ENCODE measurements around the gene BPHL. TPM values are rescaled to one million over a fixed set of nuclear protein-coding genes. Genes with fewer than 3 reads are reported as not detected.
"Not testable (repeated sequence)": the region's sequence is repeated elsewhere in the genome, so short reads cannot be mapped to it uniquely, and the experiment has no call there.

BPHL gene
- polyA plus RNA-seq, 1 donor from 2014 or later = 74.9 TPM

DNA sequence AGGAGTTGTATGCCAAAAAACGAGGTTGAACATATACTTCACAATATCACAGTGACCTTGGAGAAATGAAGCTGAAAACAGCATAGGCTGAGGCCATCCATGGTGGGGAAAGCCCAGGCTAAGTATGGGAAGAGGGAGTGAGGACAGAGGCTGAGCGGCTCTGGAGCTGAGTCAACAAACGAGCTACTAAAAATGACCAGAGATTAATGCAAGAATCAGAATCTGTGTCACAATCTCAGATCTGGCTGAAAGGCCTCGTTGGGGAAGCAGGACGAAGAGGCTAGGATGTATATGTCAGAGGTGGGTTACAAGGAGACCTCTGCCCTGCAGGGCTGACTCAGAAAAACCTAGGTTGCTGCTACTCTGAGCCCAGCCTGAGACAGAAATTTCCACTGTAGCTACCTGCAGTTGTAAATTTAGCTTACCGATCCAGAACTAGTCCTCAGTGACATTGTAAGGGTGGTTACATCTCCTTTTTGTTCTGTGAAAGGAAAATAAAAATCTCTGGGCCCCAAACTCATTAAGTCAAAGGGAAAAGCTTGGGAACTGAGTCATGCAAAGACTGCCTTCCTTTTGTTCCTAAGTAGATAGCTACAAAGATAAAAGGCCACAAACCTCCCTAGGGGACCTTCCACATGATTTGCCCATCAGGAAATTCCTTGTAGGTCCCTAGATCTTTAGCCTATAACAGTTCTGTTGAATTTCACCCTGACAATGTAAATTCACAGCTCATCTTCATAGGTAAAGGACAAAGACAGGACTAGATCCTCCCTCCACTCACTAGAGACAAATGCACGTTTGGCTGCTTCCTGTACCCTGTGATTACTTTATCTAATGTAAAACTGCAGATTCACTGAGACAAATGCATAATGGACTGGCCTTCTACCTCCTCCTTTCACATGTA lies 47.4 kb downstream of the BPHL start:
- TF ChIP-seq, protein P1, sequence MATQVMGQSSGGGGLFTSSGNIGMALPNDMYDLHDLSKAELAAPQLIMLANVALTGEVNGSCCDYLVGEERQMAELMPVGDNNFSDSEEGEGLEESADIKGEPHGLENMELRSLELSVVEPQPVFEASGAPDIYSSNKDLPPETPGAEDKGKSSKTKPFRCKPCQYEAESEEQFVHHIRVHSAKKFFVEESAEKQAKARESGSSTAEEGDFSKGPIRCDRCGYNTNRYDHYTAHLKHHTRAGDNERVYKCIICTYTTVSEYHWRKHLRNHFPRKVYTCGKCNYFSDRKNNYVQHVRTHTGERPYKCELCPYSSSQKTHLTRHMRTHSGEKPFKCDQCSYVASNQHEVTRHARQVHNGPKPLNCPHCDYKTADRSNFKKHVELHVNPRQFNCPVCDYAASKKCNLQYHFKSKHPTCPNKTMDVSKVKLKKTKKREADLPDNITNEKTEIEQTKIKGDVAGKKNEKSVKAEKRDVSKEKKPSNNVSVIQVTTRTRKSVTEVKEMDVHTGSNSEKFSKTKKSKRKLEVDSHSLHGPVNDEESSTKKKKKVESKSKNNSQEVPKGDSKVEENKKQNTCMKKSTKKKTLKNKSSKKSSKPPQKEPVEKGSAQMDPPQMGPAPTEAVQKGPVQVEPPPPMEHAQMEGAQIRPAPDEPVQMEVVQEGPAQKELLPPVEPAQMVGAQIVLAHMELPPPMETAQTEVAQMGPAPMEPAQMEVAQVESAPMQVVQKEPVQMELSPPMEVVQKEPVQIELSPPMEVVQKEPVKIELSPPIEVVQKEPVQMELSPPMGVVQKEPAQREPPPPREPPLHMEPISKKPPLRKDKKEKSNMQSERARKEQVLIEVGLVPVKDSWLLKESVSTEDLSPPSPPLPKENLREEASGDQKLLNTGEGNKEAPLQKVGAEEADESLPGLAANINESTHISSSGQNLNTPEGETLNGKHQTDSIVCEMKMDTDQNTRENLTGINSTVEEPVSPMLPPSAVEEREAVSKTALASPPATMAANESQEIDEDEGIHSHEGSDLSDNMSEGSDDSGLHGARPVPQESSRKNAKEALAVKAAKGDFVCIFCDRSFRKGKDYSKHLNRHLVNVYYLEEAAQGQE (IDR thresholded peaks at IDR 0.05; ENCODE audit: borderline replicate concordance) = no peak
- TF ChIP-seq EZH2 (IDR thresholded peaks at IDR 0.05; ENCODE audit: borderline replicate concordance, insufficient read depth, low read length, poor library complexity, severe bottlenecking) = no peak
- TF ChIP-seq RAD21 (conservative IDR thresholded peaks at IDR 0.05) = no peak
- Histone ChIP-seq H3F3A (ENCODE audit: insufficient read depth, low read length, poor library complexity, severe bottlenecking) (no peaks in the 10 kb centered on the region), H3K36me3 (ENCODE audit: insufficient read depth, low read length) (no peaks in the 10 kb centered on the region), H3K27me3 (ENCODE audit: insufficient read depth, low read depth, low read length) (no peaks in the 10 kb centered on the region), H3K9me2 (ENCODE audit: insufficient read depth, low read length) (no peaks in the 10 kb centered on the region), H4K20me1 (ENCODE audit: insufficient read depth) (no peaks in the 10 kb centered on the region), H3K9me3 (ENCODE audit: low read length) (no peaks in the 10 kb centered on the region), H3K27ac (ENCODE audit: low read length) (no peak overlapping the region), H3K4me3 (ENCODE audit: low read length) (no peak overlapping the region), H2AFZ (ENCODE audit: low read depth, low read length) (no peak overlapping the region), H3K9ac (ENCODE audit: low read length) (no peak overlapping the region), H3K79me2 (replicated peaks; ENCODE audit: insufficient read depth, low read length) (peaks cover 11% of the 10 kb centered on the region), H3K4me2 (ENCODE audit: low read length) (no peak overlapping the region)

DNA sequence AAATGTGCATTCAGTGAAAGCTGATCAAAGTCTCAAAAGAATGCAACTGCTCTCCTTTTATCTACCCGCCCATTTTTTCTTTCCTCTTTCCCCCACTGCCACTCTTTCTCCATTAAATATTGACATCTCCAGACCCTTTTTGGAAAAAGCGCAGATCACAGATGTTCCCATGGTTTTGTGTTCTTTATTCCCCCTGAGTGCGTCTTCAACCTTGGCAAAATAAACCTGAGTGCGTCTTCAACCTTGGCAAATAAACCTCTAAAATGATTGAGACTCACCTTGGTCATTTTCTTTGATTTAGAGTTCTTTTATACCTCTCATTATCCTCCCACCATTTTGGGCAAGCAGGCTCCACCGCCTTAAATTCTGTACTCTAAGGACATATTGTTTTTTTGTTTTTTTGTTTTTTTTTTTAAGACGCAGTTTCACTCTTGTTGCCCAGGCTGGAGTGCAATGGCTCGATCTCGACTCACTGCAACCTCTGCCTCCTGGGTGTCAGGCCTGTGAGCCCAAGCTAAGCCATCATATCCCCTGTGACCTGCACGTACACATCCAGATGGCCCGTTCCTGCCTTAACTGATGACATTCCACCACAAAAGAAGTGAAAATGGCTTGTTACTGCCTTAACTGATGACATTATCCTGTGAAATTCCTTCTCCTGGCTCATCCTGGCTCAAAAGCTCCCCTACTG lies 48.2 kb downstream of the BPHL start:
- H3K4me3 ChIP-seq (ENCODE audit: low read length); H3K9ac ChIP-seq (ENCODE audit: low read length); H3K9me3 ChIP-seq (ENCODE audit: low read length); H3F3A ChIP-seq (ENCODE audit: insufficient read depth, low read length, poor library complexity, severe bottlenecking); H3K4me2 ChIP-seq (ENCODE audit: low read length); H2AFZ ChIP-seq (ENCODE audit: low read depth, low read length); H3K27ac ChIP-seq (ENCODE audit: low read length); H4K20me1 ChIP-seq (ENCODE audit: insufficient read depth); H3K27me3 ChIP-seq (ENCODE audit: insufficient read depth, low read depth, low read length); H3K79me2 ChIP-seq (replicated peaks; ENCODE audit: insufficient read depth, low read length); H3K36me3 ChIP-seq (ENCODE audit: insufficient read depth, low read length); H3K9me2 ChIP-seq (ENCODE audit: insufficient read depth, low read length): not testable (repeated sequence)

DNA sequence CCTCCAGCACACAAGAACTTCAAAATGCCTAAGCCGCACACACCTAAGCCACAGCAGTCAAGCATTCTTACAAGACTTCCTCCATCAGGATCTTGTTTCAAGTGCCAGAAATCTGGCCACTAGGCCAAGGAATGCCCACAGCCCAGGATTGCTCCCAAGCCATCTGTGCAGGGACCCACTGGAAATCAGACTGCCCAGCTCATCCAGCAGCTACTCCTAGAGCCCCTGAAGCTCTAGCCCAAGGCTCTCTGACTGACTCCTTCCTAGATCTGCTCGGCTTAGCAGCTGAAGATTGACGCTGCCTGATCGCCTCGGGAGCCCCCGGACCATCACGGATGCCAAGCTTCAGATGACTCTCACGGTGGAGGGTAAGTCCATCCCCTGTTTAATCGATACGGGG lies 49.5 kb downstream of the BPHL start:
- H3K36me3 ChIP-seq (ENCODE audit: insufficient read depth, low read length); H3K9me3 ChIP-seq (ENCODE audit: low read length): not testable (repeated sequence)

DNA sequence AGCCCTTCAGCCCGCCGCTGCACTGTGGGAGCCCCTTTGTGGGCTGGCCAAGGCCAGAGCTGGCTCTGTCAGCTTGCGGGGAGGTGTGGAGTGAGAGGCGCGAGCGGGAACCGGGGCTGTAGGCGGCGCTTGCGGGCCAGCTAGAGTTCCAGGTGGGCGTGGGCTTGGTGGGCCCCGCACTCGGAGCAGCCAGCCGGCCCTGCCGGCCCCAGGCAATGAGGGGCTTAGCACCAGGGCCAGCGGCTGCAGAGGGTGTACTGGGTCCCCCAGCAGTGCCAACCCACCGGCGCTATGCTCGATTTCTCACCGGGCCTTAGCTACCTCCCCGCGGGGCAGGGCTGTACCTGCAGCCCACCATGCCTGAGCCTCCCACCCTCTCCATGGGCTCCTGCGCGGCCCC lies 52.2 kb downstream of the BPHL start:
- not testable (repeated sequence) for H3K27ac ChIP-seq (ENCODE audit: low read length); H3K4me2 ChIP-seq (ENCODE audit: low read length); H3K4me3 ChIP-seq (ENCODE audit: low read length); H4K20me1 ChIP-seq (ENCODE audit: insufficient read depth); H3K27me3 ChIP-seq (ENCODE audit: insufficient read depth, low read depth, low read length); H3K9me3 ChIP-seq (ENCODE audit: low read length); H3K9ac ChIP-seq (ENCODE audit: low read length); H3K36me3 ChIP-seq (ENCODE audit: insufficient read depth, low read length); H2AFZ ChIP-seq (ENCODE audit: low read depth, low read length); H3K79me2 ChIP-seq (replicated peaks; ENCODE audit: insufficient read depth, low read length); H3F3A ChIP-seq (ENCODE audit: insufficient read depth, low read length, poor library complexity, severe bottlenecking); H3K9me2 ChIP-seq (ENCODE audit: insufficient read depth, low read length)

More for the DNA sequence above, 49.5 kb downstream of the BPHL start:
- not testable (repeated sequence) for H3F3A ChIP-seq (ENCODE audit: insufficient read depth, low read length, poor library complexity, severe bottlenecking); H3K27me3 ChIP-seq (ENCODE audit: insufficient read depth, low read depth, low read length); H3K4me2 ChIP-seq (ENCODE audit: low read length); H3K9ac ChIP-seq (ENCODE audit: low read length); H4K20me1 ChIP-seq (ENCODE audit: insufficient read depth); H3K9me2 ChIP-seq (ENCODE audit: insufficient read depth, low read length); H2AFZ ChIP-seq (ENCODE audit: low read depth, low read length); H3K27ac ChIP-seq (ENCODE audit: low read length); H3K79me2 ChIP-seq (replicated peaks; ENCODE audit: insufficient read depth, low read length); H3K4me3 ChIP-seq (ENCODE audit: low read length)

DNA sequence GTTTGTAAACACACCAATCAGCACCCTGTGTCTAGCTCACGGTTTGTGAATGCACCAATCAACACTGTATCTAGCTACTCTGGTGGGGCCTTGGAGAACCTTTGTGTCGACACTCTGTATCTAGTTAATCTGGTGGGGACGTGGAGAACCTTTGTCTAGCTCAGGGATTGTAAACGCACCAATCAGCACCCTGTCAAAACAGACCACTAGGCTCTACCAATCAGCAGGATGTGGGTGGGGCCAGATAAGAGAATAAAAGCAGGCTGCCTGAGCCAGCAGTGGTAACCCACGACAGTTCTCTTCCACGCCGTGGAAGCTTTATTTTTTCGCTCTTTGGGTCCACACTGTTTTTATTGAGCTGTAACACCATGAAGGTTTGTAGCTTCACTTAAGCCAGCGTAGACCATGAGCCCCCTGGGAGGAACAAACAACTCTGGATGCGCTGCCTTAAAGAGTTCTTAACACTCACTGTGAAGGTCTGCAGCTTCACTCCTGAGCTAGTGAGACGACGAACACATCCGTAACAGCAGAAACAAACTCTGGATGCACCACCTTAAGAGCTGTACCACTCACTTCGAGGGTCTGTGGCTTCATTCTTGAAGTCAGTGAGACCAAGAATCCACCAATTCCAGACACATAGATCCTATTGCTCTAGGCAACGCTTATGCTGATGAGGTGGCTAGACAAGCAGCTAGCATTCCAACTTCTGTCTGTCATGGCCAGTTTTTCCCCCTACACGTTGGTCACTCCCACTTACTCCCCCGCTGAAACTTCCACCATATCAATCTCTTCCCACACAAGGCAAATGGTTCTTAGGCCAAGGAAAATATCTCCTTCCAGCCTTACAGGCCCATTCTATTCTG lies 53.0 kb downstream of the BPHL start:
- not testable (repeated sequence) for H3K9ac ChIP-seq (ENCODE audit: low read length); H3K27me3 ChIP-seq (ENCODE audit: insufficient read depth, low read depth, low read length); H3K4me3 ChIP-seq (ENCODE audit: low read length); H2AFZ ChIP-seq (ENCODE audit: low read depth, low read length); H3K27ac ChIP-seq (ENCODE audit: low read length); H3K4me2 ChIP-seq (ENCODE audit: low read length); H4K20me1 ChIP-seq (ENCODE audit: insufficient read depth); H3K36me3 ChIP-seq (ENCODE audit: insufficient read depth, low read length); H3F3A ChIP-seq (ENCODE audit: insufficient read depth, low read length, poor library complexity, severe bottlenecking); H3K79me2 ChIP-seq (replicated peaks; ENCODE audit: insufficient read depth, low read length); H3K9me3 ChIP-seq (ENCODE audit: low read length); H3K9me2 ChIP-seq (ENCODE audit: insufficient read depth, low read length)

DNA sequence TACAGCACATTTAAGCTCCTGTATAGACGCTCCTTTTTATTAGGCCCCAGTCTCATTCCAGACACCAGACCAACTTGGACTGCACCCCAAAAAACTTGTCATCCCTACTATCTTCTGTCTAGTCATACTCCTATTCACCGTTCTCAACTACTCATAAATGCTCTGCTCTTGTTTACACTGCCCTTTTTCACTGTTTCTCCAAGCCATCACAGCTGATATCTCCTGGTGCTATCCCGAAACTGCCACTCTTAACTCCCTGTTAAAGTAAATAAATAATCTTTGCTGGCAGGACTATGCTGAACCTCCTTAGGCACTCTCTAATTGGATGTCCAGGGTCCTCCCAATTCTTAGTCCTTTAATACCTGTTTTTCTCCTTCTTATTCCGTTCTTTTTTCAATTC lies 54.3 kb downstream of the BPHL start:
- not testable (repeated sequence) for H3F3A ChIP-seq (ENCODE audit: insufficient read depth, low read length, poor library complexity, severe bottlenecking); H3K9ac ChIP-seq (ENCODE audit: low read length); H3K27ac ChIP-seq (ENCODE audit: low read length); H4K20me1 ChIP-seq (ENCODE audit: insufficient read depth); H3K9me3 ChIP-seq (ENCODE audit: low read length); H3K79me2 ChIP-seq (replicated peaks; ENCODE audit: insufficient read depth, low read length); H3K4me2 ChIP-seq (ENCODE audit: low read length); H3K27me3 ChIP-seq (ENCODE audit: insufficient read depth, low read depth, low read length); H2AFZ ChIP-seq (ENCODE audit: low read depth, low read length); H3K36me3 ChIP-seq (ENCODE audit: insufficient read depth, low read length); H3K4me3 ChIP-seq (ENCODE audit: low read length); H3K9me2 ChIP-seq (ENCODE audit: insufficient read depth, low read length)
